Nephron progenitor cell (in vitro differentiated cells): Measurements from ENCODE around the gene SPTLC2.

Experiments used
- DNase-seq: peaks from one replicate; pipeline ENCODE4 v3.0.0; 2021
- H3K27ac Mint-ChIP-seq: 2 replicates; pipeline ENCODE4 v1.8.0; 2021; ENCODE audit warnings: mild to moderate bottlenecking, moderate library complexity, mixed read lengths
- H3K27me3 Mint-ChIP-seq: 2 replicates; pipeline ENCODE4 v1.8.0; 2021; ENCODE audit warnings: mild to moderate bottlenecking, low read depth, mixed read lengths; ENCODE audit not compliant: poor library complexity
- H3K36me3 Mint-ChIP-seq: 2 replicates; pipeline ENCODE4 v1.8.0; 2021; ENCODE audit warnings: low read depth, mixed read lengths
- H3K4me1 Mint-ChIP-seq: 2 replicates; pipeline ENCODE4 v1.8.0; 2021; ENCODE audit warnings: mixed read lengths
- H3K4me3 Mint-ChIP-seq: 2 replicates; pipeline ENCODE4 v1.8.0; 2021; ENCODE audit warnings: mild to moderate bottlenecking, moderate library complexity, mixed read lengths
- H3K9me3 Mint-ChIP-seq: 2 replicates; pipeline ENCODE4 v1.8.0; 2021; ENCODE audit warnings: mild to moderate bottlenecking, moderate library complexity, mixed read lengths
- CTCF ChIP-seq: fragments of 200-600 bp; sonication (generic); IDR thresholded peaks from 2 replicates; pipeline ENCODE4 v1.5.0; 2021; ENCODE audit warnings: antibody characterized with exemption

SPTLC2 gene

DNA sequence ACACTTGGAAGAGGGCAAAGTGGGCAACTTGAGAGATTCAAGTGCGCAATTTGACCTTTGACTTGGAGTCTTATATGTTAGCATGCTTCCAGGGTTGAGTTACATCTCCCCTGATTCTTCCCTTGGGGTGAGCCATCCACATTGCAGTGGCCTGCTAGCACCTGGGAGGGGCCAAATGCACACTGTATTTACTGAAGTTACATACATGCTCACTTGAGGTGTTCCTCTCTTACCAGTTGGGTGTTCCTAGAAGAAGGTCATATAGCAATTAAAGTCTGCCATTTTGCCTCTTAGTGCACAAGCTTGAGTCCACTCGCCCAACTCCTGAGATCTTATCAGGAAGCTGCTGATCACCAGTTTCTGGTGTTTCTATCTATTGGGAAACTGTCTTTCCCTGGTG lies 13.7 kb upstream of the SPTLC2 start:
- no peaks in the 10 kb centered on the region for H3K4me1 Mint-ChIP-seq
- H3K9me3 Mint-ChIP-seq, result peaks cover 73% of the 10 kb centered on the region
- DNase-seq, result no peak
- H3K4me3 Mint-ChIP-seq, result no peak overlapping the region
- TF ChIP-seq CTCF, result no peak
- H3K27me3 Mint-ChIP-seq, result peaks cover 5% of the 10 kb centered on the region
- H3K27ac Mint-ChIP-seq, result no peak overlapping the region
- H3K36me3 Mint-ChIP-seq, result no peaks in the 10 kb centered on the region

DNA sequence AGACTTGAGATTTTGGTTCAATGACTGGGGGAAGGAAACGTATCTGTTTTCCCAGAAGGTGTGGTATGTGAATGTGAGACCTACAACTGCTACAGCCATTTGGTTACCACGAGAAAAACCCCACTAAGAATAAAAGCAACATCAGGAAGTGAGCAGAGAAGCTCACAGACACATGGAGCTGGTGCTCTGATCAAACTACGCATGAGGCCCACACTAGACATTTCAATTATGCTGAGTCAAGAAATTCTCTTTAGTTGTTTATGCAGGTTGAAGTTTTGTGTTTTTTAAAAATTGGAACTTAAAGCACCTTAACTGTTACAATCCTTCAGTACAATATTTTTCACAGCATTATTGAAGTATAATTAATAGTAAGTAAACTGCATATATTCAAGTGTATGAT lies 8.9 kb upstream of the SPTLC2 start:
- no peaks in the 10 kb centered on the region for H3K4me1 Mint-ChIP-seq
- no peak overlapping the region for H3K27ac Mint-ChIP-seq
- H3K4me3 Mint-ChIP-seq, result no peak overlapping the region
- no peaks in the 10 kb centered on the region for H3K36me3 Mint-ChIP-seq
- peaks cover 17% of the 10 kb centered on the region for H3K27me3 Mint-ChIP-seq
- DNase-seq, result no peak
- H3K9me3 Mint-ChIP-seq, result peaks cover 29% of the 10 kb centered on the region
- no peak for TF ChIP-seq CTCF

GRCh38 chr14:77623201-77623600 lies 6.8 kb upstream of the SPTLC2 start:
- Mint-ChIP-seq H3K27ac (no peak overlapping the region), H3K27me3 (peaks cover 32% of the 10 kb centered on the region), H3K36me3 (no peaks in the 10 kb centered on the region), H3K9me3 (peaks cover 8% of the 10 kb centered on the region), H3K4me1 (no peaks in the 10 kb centered on the region), H3K4me3 (no peak overlapping the region)
- no peak for DNase-seq
- no peak for TF ChIP-seq CTCF

DNA sequence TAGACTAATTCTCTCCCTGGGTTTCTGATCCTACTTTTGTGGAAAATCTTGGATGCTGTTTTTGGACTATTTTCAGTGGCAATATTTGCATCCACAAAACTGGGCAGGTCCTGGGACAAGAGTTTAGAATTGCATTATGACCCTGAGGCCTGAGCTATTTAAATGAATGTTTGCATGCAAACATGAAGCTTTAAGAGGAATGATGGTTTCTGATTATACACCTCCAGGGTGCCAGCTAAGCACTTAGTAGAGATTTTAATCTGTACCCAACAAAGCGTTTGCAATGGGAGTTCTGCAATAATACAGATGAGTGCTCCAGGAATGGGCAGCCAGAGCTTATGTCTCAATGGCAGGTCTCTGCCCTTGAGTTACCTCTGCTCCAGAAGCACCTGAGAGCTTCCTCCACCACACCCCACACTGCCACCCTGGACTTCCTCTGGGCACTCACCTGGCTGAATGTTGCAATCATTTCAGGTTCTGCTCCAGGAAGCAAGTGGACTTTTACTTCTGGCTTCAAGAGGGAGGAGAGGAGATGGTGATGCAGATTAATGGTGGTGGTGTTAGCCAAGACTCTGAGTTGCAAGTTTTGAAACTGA lies 6.0 kb upstream of the SPTLC2 start:
- no peak overlapping the region for H3K27ac Mint-ChIP-seq
- TF ChIP-seq CTCF, result no peak
- DNase-seq, result no peak
- H3K4me3 Mint-ChIP-seq, result no peak overlapping the region
- H3K27me3 Mint-ChIP-seq, result peaks cover 36% of the 10 kb centered on the region
- peaks cover 3% of the 10 kb centered on the region for H3K9me3 Mint-ChIP-seq
- H3K36me3 Mint-ChIP-seq, result no peaks in the 10 kb centered on the region
- no peaks in the 10 kb centered on the region for H3K4me1 Mint-ChIP-seq

DNA sequence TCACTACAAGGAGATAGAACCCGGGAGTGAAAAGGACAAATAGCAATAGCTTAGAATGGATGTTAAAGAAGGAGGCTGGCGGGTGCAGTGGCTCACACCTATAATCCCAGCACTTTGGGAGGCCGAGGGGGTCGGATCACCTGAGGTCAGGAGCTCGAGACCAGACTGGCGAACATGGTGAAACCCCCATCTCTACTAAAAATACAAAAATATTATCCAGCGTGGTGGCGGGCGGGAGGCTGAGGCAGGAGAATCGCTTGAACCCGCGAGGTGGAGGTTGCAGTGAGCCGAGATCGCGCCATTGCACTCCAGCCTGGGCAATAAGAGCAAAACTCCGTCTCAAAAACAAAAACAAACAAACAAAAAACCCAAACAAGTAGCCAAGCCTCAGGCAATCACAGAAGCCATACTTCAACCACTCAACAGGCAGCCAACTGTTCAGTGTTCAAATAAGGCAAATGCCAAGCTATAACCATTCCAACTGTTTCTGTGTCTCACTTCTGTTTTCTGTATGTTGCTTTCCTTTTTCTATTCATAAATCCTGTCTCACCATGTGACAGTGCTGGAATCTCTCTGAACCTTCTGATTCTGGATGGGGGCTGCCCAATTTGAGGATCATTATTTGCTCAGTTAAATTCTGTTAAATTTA lies 3.9 kb upstream of the SPTLC2 start:
- no peak overlapping the region for H3K4me3 Mint-ChIP-seq
- no peak overlapping the region for H3K27ac Mint-ChIP-seq
- DNase-seq, result no peak
- peaks cover 31% of the 10 kb centered on the region for H3K27me3 Mint-ChIP-seq
- no peaks in the 10 kb centered on the region for H3K9me3 Mint-ChIP-seq
- no peak for TF ChIP-seq CTCF
- no peaks in the 10 kb centered on the region for H3K36me3 Mint-ChIP-seq
- peaks cover 5% of the 10 kb centered on the region for H3K4me1 Mint-ChIP-seq

DNA sequence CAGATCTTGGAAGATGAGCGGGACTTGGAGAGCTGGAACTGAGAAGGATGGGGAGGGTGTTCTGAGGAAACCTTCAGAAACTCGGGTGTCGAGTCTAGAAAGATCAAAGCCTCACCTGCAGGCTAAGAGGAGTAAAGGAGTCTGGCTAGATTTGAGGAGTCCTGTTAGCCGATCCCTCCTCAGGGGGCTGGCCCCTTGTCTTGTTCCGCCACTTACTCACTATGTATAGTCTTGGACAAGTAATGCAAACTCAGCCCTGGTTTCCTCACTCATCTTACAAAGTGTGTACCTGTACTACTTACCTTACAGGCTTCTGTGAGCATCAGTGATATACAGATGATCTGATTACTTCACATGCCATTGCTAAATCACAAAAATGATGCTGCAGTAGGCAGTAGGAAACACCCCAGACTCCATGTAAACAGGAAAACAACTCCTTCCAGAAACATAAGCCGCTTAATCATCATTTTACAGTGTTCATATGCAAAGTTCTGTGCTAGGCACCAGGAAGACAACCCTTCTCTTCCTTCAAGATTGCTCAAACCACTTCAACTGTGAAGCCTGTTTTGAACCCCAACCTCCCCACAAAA lies 2.0 kb upstream of the SPTLC2 start:
- no peak overlapping the region for H3K27ac Mint-ChIP-seq
- no peak overlapping the region for H3K4me3 Mint-ChIP-seq
- H3K27me3 Mint-ChIP-seq, result peaks cover 31% of the 10 kb centered on the region
- peaks cover 6% of the 10 kb centered on the region for H3K36me3 Mint-ChIP-seq
- peaks cover 14% of the 10 kb centered on the region for H3K4me1 Mint-ChIP-seq
- TF ChIP-seq CTCF, result no peak
- DNase-seq, result no peak
- H3K9me3 Mint-ChIP-seq, result no peaks in the 10 kb centered on the region
